Neural cell (in vitro differentiated cells): ENCODE measurements around the gene CHST1.

Experiments used
- CTCF ChIP-seq: fragments of 450-650 bp; IDR thresholded peaks from 2 replicates; pipeline ENCODE4 v1.5.1; 2014; ENCODE audit warnings: antibody characterized with exemption, mild to moderate bottlenecking, moderate library complexity; ENCODE audit not compliant: poor library complexity, severe bottlenecking
- EP300 ChIP-seq: fragments of 450-650 bp; conservative IDR thresholded peaks from 2 replicates; pipeline ENCODE4 v1.6.1; 2014; ENCODE audit warnings: antibody characterized with exemption, mild to moderate bottlenecking, moderate library complexity; ENCODE audit not compliant: poor library complexity, severe bottlenecking
- EZH2 ChIP-seq: fragments of 200-600, 300-800 bp; shearing (Covaris generic), sonication (generic); IDR thresholded peaks from 2 replicates; pipeline ENCODE4 v1.6.1; 2014; ENCODE audit warnings: antibody characterized with exemption, low read length, borderline replicate concordance, mild to moderate bottlenecking; ENCODE audit not compliant: insufficient read depth, poor library complexity, severe bottlenecking
- MXI1 ChIP-seq: fragments of 450-650 bp; conservative IDR thresholded peaks from 2 replicates; pipeline ENCODE4 v1.6.1; 2014; ENCODE audit warnings: antibody characterized with exemption, mild to moderate bottlenecking; ENCODE audit not compliant: poor library complexity, severe bottlenecking
- POLR2AphosphoS5 ChIP-seq: IDR thresholded peaks from 2 replicates; pipeline ENCODE4 v1.6.1; 2012
- RAD21 ChIP-seq: fragments of 450-650 bp; conservative IDR thresholded peaks from 2 replicates; pipeline ENCODE4 v1.6.1; 2014; ENCODE audit warnings: antibody characterized with exemption, mild to moderate bottlenecking, moderate library complexity
- SMC3 ChIP-seq: fragments of 450-650 bp; conservative IDR thresholded peaks from 2 replicates; pipeline ENCODE4 v1.6.1; 2014; ENCODE audit warnings: antibody characterized with exemption, mild to moderate bottlenecking, moderate library complexity; ENCODE audit not compliant: poor library complexity
- TAF1 ChIP-seq: IDR thresholded peaks from 2 replicates; pipeline ENCODE4 v1.6.1; 2012; ENCODE audit warnings: low read depth

GRCh38 chr11:45662096-45662664 lies 3.2 kb downstream of the CHST1 start:
- TF ChIP-seq CTCF (no peak), TAF1 (no peak), RAD21 (no peak), EZH2 (no peak), EP300 (no peak), POLR2AphosphoS5 (no peak), MXI1 (no peak), SMC3 (no peak)
